Measurements from ENCODE around the gene RAD51AP1.

- TF ChIP-seq CTCF (IDR thresholded peaks at IDR 0.05) = no peak
- no peak for TF ChIP-seq POLR2A (IDR thresholded peaks at IDR 0.05)
Observed at GRCh38 chr12:4518106-4518728, 20.5 kb upstream of the RAD51AP1 start.

Measured in prostate gland (tissue), 2 donors.